Activated CD4-positive, CD25-positive, alpha-beta regulatory T cell treated with anti-CD3 and anti-CD28 coated beads, Interleukin-2, amount 50 U/mL, for 16 hours (primary cell): ENCODE data around the gene PPP3CA.

Experiments used
- DNase-seq: peaks from one replicate; pipeline ENCODE4 v3.0.0-alpha.2; 2020; ENCODE audit warnings: low read depth, low spot score

Gene PPP3CA

DNA sequence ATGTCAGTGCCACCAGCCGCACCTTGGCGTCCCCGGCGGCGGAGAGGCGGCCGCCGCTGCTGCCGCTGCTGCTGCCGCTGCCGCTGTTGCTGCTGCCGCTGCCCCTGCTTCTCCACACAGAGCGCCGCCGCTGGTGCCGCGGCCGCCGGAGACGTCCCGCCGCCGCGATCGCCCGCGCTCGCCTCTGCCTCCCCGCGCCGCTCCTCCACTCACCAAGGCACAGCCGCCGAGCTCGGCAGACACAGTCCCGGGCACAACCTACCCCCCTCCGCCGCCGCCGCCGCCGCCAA, at the start of gene PPP3CA:
TSS of gene PPP3CA (minus strand) at position 260 of the 290 bp plus-strand sequence.
- DNase-seq, result no peak

DNA sequence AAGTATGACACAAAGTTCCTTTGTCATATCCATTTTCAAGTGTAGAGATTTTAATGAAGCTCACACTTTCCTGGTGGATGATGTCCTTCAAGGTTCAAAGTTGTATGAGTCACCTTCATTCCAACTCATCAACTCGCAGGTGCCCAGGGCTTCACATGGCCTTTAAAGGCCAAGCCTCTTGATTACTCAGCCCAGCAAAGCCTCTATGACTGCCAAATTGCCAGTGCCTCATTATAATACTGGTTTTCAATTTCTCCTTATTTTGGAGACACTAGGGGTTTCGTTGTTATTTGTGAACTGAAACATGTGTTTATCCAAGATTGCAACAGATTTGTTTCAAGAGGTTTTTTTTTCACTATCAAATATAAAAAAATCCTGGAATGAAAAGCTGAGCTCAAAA, 45.9 kb upstream of the PPP3CA start:
- DNase-seq, result no peak

DNA sequence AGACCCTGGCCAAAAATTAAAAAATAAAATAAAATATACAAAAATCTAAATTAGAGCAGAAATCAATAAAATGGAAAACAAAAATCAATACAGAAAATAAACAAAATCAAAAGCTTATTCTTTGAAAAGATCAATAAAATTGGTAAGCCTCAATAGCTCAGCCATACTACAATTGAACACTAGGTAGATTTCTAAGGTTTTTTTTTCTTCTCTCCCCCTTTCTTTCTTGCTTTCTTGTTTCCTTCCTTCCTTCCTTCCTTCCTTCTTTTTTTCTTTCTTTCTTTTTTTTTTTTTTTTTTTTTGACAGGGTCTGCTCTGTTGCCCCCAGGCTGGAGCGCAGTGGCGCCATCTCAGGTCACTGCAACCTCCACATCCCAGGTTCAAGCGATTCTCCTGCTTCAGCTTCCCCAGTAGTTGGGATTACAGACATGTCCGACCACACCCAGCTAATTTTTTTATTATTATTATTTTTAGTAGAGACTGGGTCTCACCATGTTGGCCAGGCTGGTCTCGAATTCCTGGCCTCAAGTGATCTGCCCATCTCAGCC, 23.4 kb upstream of the PPP3CA start:
- no peak for DNase-seq

DNA sequence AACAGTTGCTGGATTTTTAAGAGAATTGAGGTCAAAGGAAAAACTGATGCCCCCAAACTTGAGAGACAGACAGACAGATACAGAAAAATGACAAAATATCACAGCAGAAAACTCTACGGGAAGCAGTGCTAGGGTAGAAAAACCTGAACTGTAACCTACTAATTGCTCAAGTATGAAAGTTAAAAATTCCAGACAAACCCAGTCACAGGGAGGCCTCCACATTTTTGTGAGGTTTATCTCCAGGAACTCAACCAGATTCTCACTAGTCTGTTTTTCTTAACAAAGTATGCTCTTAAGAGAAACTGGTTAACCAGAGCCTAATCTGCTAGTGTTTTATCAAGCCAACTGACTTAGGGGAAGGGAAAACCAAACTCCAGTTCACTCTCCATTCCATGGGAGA, 19.9 kb upstream of the PPP3CA start:
- DNase-seq, result no peak

DNA sequence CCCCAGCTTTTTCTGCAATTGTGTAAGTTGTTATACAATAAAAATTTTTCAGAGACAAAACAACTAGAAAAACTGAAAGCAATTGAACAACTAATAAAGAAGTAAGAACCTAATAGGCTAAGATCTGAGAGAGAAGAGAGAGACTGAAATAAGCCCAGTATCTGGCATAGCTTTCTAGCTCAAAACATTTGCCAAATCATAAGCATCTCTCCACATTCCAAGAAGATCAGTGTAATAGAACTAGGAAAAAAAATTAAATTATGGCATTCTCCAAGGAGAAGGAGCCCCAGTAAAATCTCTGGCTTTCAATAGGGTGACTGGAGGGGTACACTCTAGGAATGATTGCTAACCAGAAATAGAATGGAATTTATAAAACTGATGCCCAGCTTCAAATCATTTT, 19.0 kb upstream of the PPP3CA start:
- no peak for DNase-seq

DNA sequence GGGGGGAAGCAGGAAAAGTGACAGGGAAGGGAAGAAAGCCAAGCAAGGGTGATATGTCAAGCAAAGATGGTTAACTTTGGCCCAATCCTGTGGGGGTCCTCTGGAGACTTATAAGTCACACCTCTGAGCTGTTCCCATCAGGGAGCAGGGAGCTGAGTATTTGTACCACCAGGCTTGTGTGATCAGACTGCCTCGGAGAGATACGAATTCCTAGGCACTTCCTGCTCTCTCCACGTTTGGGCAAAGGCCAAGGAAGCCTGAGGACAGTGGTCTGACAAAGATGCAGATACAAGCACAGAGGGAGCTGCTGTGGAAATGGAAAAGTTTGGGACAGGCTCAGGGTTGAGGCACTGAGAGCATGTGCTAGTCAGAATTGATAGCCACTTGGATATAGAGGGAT, 10.4 kb upstream of the PPP3CA start:
- DNase-seq, result no peak

DNA sequence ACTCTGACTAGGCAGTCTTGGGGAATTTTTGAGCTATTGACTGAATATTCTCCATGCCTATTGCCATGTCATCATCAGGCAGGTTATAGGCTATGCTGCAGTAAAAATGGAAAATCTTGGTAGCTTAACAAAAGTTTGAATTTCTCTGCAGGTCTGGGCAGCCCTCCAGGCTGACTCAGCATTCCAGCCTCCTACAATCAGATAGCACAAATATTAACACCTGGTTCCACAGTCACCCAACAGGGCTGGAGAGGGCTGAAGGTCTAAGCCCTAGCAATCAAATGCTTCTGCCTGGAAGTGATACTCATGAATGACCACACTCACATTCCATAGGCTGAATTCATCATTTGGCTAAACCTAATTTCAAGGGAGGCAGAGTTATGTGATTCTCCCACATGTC, 9.6 kb upstream of the PPP3CA start:
- no peak for DNase-seq

DNA sequence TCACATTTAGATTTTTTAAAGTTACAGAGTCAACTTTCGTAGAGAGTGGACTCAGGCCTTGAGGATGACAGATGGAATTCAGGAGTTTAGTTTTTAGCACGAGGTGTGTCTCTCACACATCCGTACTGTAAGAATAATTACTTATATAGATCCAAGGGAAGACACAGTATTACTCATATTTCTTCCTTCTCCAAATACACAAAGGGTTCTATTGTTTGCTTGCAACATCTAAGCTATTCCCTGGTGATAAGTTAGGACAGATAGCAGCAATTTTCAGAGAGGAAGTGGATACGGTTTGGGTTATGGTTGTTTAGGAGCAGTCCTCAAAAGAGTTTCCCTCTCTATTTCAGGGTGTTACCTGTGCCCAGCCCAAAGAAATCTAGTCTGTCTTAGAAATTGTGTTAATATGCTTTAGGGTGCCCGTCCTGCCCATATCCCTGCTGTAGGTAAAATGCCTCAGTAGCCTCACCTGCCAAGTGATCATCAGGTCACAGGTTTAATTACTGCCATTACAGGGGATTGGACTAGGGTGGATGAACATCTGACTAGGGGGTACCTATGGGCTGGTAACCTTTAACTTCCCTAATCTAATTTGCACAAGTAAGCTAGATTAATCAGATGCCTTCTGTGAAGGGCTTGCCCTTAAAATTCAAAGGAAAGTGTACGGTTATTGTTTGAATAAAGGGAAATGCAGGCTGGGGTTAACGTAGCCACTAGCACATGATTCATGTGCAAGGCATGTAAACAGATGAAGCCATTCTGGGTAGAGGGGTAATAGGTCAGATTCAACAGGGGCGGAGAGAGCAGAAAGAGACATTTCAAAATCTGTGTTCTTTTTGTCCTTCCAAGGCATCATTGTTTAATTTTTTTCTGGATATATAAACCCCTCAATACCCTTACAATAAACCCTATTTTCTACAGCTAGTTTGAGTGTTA, 8.7 kb upstream of the PPP3CA start:
- DNase-seq, result no peak

DNA sequence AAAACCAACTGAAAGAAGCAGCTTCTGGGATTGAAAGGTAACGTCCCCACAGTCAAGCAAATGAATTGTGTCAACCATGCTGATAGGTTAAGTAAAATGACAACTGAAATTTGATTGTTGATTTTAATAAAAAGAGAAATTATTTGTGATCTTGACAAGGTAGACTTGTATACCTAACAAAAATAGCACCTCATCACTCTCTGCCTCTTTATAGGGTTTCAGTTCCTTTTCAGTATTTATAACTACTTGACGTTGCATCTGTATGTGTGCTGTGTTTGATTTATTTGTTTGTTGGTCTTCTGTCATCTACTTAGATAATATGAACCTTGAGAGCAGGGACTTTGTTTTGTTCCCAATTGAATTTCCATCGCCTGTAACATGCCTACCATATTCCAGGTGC, 7.9 kb upstream of the PPP3CA start:
- no peak for DNase-seq

DNA sequence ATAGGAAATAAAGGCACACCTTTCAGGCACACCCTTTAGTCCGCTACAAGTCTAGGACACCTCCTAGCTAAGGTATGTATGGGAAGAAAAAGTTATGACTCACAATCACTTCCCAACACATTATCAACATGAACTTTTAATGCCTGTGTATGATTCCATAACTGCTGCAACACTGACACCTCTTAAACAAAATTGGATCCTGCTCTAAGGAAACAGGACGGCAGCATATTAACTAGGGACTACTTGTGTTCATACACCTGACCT, 2.4 kb upstream of the PPP3CA start:
- DNase-seq, result no peak

DNA sequence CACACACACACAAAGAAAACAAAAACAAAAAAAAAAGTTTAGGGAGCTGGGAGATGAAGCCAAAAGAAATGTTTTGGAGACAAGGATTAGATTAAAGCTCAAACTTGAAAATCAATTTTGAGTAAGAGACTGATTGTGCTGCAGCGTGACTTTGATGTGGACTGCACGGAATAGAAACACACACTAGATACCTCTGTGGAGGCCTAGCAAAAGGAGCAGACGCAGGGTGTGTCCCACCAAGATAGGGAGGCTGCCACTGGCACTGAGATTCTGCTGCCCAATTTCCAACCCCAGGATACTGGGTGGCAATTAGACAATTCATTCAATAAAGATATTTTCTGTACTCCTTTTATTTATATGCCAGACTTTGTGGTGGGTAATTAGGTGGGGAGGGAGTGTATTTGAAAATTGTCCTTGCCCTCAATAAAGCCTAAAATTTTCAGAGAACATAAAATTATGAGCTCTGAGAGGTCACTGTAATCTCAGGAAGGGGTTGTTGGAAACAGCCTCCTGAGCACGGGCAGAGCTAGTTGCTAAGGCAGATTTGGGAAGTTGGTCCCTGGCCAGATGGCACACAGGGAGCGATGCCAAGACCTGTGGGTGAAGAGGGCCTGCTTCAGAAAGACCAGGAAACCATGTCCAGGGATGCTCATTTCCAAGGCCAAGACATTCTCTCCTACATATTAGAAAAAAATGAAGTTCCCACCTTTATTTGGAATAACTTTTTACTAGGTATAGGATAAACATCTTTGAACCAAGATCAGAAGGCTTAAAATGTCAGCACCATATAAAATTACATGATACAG, 1.9 kb upstream of the PPP3CA start:
- no peak for DNase-seq

DNA sequence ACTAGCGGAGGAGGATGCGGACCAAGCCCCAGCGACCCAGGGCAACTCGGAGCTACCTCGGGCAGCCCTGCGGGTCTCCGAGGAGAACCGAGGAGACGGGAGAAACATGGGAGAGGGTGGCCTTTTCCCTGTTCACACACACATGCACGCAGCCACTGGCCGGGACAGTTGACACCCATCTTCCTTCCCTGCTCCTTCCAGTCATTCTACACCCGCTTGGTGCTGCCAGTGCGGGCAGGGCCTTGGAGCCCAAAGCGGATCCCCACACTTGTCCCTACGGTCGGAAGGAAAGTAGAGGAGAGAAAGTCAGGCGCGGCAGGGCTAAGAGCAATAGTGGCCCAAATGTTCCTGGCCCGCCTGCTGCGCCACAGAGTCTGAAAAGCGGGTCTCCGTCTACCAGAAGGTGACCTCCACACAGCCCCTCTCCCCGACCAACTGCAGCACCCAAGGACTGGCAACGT, 1.1 kb upstream of the PPP3CA start:
- DNase-seq, result no peak

DNA sequence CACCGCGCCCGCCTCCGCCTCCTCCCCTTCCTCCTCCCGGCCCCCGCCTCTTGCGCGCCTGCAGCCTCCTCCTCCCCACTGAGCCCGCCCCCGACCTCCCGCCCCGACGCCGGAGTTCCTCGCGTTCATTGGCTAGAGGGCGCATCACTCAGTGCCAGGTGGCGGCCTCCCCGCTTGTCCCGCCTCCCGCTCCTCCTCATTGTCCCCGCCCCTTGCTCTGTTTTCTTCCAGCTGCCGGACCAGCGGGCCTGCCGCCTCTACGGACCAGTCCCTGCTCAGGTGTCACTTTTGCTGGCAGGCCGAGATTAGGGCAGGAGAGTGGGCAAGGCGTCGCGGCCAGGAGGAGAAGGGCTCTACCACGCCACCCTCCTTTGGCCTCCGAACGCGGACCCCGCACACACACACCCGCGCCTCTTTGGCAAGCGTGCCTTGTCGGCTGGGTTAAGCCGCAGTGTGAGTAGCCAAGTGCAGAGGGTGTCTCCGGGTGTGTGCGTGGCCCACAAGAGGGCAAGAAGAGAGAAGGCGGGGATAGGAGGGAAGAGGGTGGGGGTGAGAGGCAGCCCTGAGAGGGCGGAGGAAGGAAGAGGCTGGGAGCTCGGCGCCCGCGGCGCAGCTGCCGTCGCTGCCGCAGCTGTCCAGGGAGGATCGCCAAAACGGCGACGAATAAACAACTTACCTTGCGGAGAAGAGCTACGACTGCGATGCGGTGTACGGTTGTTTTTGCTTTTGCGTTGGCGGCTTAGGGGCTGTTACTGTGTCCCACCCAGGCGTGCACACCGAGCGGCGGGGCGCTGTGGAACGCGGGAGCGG, 436 bp upstream of the PPP3CA start:
- DNase-seq, result peak; percentile 97

DNA sequence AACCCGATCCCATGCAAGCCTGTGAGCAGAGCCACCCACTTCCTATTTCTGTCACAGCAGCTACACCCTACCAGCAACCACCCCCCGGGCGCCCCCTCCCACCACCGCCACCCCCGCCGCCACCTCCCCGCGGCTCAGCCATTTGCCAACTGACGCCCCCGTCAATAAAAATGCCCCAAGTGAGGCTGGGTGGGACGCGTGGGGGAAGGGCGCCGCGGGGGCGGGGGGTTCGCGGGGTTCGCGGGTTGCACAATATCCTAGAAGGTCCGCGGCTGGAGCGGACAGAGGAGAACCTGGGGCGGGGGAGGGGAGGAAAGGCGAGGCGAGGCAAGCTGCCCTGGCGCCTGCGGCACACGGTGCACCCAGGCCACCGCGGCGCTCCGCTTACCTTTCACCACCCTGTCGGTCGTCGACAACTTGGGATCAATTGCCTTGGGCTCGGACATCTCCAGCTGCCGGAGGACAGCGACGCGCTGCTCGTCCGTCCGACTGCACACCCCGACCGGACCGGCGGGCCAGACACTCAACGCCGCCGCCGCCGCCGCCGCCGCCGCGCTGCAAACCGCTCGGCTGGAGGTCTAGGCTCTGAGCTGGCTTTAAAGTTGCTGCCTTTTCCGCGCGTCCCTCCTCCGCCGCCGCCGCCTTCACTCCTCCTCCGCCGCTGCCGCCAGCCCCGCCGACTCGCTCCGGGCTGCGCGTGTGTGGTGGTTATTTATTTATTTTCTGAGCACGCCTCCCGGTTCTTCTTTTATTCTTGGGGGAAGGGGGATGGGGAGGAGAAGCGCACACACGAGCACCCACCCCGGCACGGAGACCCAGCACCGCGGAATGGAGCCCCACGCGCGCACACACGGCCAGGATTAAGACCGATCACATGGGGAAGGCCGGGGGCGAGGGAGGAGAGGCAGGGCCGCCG, 717 bp downstream of the PPP3CA start:
- peak; percentile 25 for DNase-seq

DNA sequence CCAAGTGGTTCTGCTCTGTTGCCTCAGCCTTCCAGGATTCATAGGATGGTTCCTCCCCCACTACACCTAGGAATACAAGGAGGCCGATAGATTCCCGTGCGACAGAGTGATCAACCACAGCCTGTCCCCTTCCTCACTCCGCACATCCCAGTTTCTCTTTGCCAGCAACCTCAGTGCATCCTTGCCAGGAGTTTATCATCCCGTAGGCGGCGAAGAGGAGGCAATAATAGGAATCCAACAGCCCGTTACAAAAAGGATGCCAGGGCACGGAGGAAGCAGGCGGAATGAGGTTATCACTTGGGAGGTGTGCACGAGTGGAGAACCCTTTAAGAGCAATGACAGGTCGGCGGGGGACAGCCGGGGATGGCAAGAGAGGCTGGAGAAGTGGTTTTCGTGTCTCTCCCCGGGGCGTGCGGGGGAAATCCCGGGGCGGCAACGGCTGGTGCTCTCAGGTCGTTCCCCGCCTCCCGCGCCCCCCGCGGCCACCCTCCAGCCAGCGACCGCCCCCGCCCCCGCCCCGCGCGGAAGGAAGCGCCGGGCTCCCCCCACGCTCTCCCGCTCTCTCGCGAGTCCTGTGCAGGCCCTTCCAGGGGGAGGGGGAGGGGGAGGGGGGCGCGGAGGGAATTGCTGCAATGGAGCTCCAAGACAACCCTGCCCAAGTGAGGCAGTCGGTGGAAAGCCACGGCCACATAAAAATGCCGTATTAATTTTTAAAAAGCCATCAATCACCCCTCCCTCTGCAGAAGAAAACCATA, 1.6 kb downstream of the PPP3CA start:
- DNase-seq, result peak; percentile 13

DNA sequence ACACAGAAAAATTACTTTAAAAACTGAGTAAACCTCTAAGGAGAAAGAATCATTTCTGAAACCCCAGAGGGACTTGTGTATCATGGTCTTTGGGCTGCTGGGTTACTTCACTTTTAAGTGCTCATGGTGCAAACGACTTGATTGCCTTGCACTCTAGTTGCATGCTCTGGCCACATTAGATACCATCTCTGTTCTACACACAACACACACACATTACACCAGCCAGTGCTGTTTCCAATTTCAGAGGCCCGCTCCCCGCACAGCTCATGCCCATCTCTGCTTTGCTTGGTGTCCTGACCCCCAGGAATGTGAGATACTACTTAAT, 2.1 kb downstream of the PPP3CA start:
- DNase-seq, result no peak

DNA sequence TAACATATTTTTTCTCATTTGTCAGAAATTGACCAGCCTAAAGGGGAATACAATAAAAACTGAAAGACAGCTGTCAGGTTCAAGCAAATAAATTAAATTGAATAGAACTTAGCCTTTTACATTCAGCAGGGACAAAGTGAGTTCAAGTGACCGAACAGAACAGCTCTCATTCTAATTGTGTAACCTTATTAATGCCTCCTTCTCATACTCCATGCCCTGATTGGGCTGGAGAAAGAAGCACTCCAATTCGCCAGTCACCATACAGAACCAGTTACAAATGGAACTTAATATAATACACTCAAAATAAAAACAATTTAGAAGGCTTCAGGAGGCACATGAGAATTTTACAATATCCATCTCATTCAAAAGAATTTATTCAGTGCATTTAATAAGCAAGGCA, 8.0 kb downstream of the PPP3CA start:
- DNase-seq, result no peak

DNA sequence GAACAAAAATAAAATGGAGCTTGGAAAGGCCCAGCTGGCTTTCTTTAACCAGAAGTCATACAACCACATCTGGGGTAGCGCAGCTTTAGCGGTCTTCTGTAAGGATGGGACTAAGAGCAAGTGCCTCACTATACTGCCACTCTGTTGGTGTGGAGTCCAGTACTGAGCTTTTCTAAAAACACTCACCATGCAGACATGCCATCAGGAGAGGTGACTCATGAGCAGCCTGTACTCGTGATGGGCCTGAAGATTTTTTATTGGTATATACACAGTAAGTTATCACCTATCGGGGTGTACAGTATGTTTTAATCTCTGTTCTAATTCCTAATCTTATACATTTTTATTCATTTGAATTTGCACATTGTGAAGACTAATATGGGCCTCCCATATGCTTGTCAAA, 9.6 kb downstream of the PPP3CA start:
- DNase-seq, result no peak

DNA sequence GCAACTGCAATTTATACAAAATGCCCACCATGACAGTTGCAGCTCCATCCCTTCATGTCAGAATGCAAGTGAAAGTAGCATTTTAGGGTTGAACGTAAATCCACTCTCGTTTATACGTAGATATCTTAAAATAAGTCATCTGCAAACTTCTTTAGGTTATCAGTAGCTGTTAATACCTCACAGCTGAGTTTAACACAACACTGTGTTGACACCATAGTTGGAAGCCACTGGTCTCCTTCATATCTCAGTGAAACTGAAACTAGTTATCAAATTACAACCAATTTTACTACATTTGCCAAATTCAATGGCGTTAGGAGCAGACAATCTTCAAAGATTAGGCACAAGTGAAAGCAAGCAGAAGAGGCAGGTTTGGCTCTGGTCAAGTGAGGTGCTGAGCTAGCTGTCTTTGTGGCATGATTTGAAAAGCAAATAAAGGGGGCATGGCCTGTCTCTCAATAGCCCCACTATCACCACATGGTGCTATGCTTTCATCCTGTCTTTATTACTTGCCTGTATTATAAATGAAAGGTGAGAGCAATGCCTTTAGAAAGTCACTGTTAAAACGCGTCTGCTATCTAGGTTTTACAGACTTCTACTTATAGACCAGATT, 12.3 kb downstream of the PPP3CA start:
- DNase-seq, result no peak

DNA sequence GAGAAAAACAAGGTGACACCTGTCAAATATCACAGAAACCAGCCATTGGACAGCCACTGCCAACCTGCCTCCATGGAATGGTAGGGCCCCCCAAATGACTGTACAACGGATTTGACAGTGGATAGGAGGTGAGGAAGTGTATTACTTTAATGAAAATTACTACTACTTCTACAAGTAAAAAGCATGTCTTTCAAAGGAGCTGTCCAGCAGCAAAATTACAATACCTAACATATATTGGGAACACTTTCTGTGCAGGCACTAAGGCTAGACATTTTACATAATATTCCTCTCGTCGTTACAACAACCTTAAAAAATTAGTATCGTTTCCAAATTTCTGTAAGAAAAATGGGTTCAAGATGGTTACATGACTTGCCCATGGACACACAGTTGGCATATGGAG, 14.9 kb downstream of the PPP3CA start:
- DNase-seq, result no peak
